ENCODE results near the gene PDCD6IP. TPM values are rescaled to one million over a fixed set of nuclear protein-coding genes. Genes with fewer than 3 reads are reported as not detected.

Gene PDCD6IP
- total and polyA plus RNA-seq, 2 of the 13 experiments (the other 11 are each of a cell fraction or from before 2014, with no cell fraction given), result 62.5 to 85.6 TPM

- TF ChIP-seq, protein P1, sequence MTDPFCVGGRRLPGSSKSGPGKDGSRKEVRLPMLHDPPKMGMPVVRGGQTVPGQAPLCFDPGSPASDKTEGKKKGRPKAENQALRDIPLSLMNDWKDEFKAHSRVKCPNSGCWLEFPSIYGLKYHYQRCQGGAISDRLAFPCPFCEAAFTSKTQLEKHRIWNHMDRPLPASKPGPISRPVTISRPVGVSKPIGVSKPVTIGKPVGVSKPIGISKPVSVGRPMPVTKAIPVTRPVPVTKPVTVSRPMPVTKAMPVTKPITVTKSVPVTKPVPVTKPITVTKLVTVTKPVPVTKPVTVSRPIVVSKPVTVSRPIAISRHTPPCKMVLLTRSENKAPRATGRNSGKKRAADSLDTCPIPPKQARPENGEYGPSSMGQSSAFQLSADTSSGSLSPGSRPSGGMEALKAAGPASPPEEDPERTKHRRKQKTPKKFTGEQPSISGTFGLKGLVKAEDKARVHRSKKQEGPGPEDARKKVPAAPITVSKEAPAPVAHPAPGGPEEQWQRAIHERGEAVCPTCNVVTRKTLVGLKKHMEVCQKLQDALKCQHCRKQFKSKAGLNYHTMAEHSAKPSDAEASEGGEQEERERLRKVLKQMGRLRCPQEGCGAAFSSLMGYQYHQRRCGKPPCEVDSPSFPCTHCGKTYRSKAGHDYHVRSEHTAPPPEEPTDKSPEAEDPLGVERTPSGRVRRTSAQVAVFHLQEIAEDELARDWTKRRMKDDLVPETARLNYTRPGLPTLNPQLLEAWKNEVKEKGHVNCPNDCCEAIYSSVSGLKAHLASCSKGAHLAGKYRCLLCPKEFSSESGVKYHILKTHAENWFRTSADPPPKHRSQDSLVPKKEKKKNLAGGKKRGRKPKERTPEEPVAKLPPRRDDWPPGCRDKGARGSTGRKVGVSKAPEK (CRISPR knock-in tag; IDR thresholded peaks at IDR 0.05; ENCODE audit: borderline replicate concordance), result no peak; the same call in 1 of the 2 replicates
- TF ChIP-seq ZNF263 (CRISPR knock-in tag; IDR thresholded peaks at IDR 0.05), result peak; percentile 57; the same call in 1 of the 2 replicates
- peak; percentile 51; the same call in 1 of the 2 replicates for TF ChIP-seq PRDM10 (CRISPR knock-in tag; IDR thresholded peaks at IDR 0.05; ENCODE audit: low read depth)
- peak; percentile 58; the same call in 1 of the 2 replicates for TF ChIP-seq E2F2 (CRISPR knock-in tag; IDR thresholded peaks at IDR 0.05; ENCODE audit: borderline replicate concordance)
- TF ChIP-seq TRAFD1 (CRISPR knock-in tag; IDR thresholded peaks at IDR 0.05; ENCODE audit: borderline replicate concordance), result no peak
- TF ChIP-seq CCAR2 (optimal IDR thresholded peaks at IDR 0.05; ENCODE audit: low read depth, low read length), result no peak
- TF ChIP-seq BRCA1 (CRISPR knock-in tag; IDR thresholded peaks at IDR 0.05), result 0 out of 2 replicates have a peak, but pooled peaks have one; percentile 53
- TF ChIP-seq THAP11 (CRISPR knock-in tag; IDR thresholded peaks at IDR 0.05), result peak; percentile 84
- no peak for TF ChIP-seq EZH2 (conservative IDR thresholded peaks at IDR 0.05; ENCODE audit: low read depth, low read length)
- TF ChIP-seq, protein P2, sequence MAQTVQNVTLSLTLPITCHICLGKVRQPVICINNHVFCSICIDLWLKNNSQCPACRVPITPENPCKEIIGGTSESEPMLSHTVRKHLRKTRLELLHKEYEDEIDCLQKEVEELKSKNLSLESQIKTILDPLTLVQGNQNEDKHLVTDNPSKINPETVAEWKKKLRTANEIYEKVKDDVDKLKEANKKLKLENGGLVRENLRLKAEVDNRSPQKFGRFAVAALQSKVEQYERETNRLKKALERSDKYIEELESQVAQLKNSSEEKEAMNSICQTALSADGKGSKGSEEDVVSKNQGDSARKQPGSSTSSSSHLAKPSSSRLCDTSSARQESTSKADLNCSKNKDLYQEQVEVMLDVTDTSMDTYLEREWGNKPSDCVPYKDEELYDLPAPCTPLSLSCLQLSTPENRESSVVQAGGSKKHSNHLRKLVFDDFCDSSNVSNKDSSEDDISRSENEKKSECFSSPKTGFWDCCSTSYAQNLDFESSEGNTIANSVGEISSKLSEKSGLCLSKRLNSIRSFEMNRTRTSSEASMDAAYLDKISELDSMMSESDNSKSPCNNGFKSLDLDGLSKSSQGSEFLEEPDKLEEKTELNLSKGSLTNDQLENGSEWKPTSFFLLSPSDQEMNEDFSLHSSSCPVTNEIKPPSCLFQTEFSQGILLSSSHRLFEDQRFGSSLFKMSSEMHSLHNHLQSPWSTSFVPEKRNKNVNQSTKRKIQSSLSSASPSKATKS (CRISPR knock-in tag; IDR thresholded peaks at IDR 0.05), result no peak; the same call in 1 of the 2 replicates
- 0 out of 2 replicates have a peak, but pooled peaks have one; percentile 33 for TF ChIP-seq ZFAT (CRISPR knock-in tag; conservative IDR thresholded peaks at IDR 0.05)
- no peak for TF ChIP-seq ZNF30 (CRISPR knock-in tag; IDR thresholded peaks at IDR 0.05)
- peak; percentile 96; the same call in 1 of the 2 replicates for TF ChIP-seq ZNF558 (CRISPR knock-in tag; IDR thresholded peaks at IDR 0.05; ENCODE audit: borderline replicate concordance)
Measured at GRCh38 chr3:33798418-33799201, at the start of gene PDCD6IP (continued).
